HG02840 (cell line): ENCODE measurements around the gene EPS15.

Experiments used
- ATAC-seq: cut with Tn5 transposase; IDR thresholded peaks from one replicate; pipeline ENCODE4 v1.9.1; 2021; ENCODE audit warnings: mild to moderate bottlenecking, moderate library complexity, moderate number of reproducible peaks; ENCODE audit not compliant: unreplicated experiment, low FRiP score

The EPS15 gene

DNA sequence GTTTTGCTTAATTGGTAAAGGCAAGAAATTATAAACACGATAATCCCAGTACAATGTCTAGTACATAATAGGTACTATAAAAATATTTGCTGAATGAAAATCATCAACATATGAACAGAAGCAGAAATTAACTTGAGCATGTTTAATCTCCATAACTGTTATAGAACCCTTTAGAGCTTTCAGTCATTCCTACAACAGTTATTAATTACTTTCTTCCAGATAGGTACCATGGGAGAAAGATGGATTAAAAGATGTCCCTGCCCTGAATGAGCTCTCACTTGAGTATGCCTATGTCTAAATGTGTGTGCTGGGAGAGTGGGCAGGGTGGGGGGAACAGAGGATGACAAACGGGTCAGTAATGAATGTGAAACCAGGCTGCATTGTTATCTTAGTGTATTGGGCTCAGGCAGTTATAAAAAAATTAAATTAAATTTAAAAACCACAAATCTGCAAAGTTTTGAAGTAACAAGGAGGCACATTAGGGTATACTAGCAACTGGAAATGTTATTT, 2.4 kb downstream of the EPS15 start:
- no peak for ATAC-seq

DNA sequence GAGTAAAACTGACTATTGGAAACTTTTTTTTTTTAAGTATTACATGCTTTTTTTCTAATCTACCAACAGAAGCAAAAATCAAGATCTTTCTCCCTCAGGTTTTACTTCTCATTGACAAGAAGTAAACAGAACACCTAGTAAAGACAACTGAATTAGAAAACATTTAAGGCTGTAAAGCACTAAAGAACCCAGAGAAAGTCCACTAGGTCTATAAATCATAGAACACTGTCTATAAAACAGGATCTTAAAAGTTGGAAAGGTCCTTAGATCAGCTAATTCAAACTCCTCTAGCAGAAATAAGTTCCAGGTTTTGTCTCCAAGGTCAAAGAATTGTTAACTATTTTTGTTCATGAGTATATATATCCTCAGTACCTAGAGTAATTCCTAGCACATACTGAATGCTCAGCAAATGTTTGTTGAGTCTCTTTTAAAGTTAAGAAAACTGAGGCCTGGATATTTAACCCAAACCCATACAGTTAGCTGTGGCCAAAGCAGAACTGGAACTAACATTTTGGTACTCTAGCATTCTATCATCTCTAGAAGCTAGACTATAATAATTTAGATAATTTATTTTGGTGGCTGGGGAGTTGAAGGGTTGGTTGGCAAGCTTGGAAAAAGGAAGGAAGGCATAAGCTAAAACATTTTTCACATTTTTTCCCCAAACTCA, 3.0 kb downstream of the EPS15 start:
- no peak for ATAC-seq

DNA sequence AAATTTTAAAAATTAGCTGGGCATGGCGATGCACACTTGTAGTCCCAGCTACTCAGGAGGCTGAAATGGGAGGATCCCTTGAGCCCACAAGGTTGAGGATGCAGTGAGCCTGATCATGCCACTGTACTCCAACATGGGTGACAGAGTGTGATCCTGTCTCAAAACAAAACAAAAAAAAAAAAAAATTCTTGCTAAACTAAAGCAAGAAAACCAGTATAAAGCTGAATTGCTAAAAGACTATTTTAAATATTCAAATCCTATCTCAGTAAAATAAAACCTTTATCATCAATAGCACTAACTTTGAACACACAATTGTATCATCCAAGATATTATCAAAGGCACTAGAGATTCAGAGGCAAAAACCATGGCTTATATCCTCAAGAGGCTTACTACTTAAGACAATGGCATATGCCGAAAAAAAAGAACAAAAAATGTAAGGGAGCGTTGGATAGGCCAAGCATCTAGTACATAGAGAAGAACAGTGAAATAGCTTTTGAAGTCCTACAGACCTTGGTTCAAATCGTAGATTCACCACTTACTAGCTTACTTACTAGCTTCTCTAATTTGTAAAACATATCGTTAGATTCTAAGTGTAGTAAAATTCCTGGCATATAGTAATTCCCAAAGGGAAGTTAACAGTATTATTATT, 3.6 kb downstream of the EPS15 start:
- no peak for ATAC-seq

DNA sequence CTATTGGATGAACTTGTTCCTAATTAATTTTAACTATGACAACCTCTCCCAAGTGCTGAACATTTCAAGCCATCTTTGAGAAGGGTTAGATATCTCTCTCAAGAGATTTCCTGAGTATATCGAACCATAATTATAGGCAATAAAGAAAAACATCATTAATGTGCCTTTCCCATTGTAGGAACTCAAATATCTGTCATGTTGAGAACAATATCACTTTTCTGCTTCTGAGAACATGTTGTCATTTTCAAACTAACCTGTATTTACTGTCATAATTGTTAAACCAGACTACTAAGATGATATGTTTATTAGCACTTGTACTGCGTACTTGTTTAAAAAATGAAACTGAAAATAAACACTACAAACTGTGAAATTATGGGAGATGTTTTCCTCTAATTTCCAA, 4.3 kb downstream of the EPS15 start:
- ATAC-seq: no peak

GRCh38 chr1:51512606-51513005, 6.5 kb downstream of the EPS15 start:
- ATAC-seq: no peak

DNA sequence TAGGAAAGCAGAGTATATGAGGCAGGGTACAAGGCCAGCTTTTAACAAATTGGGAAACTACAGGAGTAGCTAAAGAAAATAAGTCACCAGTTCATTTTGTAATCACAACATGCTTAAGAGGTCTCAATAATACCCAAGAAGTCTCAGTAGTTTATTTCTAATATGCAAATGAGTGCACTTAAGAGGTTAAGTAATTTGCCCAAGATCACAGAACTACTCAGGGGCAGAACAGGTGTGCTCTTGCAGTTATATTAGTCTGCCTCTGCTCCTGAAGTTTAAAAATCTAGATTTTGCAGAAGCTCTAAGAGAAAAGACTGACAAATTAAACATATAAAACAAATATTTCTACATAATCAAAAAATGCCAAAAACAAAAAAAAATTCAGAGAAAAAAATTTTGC, 6.9 kb downstream of the EPS15 start:
- ATAC-seq: no peak

GRCh38 chr1:51509773-51510172, 9.3 kb downstream of the EPS15 start:
- no peak for ATAC-seq

DNA sequence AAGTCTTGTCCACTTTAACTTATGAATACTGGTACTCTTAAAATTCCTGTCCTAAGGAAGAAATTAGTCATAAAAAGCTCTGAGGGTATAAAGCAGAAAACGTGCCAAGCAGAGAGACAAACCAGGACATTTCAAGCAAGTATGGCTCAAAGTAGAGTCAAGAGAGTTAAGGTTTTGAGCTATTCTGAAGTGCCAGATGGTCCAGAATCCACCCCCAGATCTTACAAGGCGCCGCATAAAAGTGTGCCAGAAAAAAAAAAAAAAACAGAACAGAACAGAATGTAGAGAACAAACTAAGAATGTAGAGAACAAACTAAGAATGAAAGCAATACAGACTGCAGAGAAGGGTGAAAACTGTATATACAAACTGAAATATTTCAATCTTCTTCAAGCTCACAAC, 12.5 kb downstream of the EPS15 start:
- ATAC-seq: no peak

GRCh38 chr1:51504806-51505525, 14.1 kb downstream of the EPS15 start:
- peak; percentile 41 for ATAC-seq

GRCh38 chr1:51501218-51501630, 17.8 kb downstream of the EPS15 start:
- peak; percentile 63 for ATAC-seq

DNA sequence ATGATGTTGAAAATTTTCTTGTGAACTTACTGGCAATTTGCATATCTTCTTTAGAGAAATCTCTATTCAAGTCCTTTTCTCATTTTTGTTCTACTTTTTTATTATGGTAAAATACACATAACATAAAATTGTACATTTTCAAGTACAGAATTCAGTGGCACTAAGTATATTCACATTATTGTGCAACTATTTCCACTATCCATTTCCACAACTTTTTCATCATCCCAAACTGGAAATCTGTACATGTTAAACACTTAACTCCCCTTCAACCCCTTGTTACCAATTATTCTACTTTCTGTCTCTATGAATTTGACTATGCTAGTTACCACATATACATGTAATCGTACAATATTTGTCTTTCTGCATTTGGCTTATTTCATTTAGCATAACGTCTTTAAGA, 19.4 kb downstream of the EPS15 start:
- no peak for ATAC-seq

GRCh38 chr1:51498924-51499323, 20.1 kb downstream of the EPS15 start:
- no peak for ATAC-seq

DNA sequence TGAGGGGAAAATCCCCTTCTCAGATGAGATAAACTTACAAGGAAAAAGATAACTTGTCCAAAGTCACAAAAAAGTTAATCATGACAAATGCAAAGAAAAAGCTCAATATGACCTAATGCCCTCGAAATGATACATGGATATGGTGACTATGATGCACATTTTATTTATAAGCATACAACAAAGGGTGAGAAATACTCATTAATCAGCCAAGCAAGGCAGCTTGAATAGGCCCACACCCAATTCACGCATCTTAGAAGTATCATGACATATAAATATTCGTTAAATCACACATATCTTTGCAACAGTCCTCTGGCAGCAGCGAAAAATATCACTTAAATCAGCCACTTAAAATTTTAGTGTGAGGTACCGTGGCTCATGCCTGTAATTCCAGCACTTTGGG, 21.7 kb downstream of the EPS15 start:
- ATAC-seq: no peak

- ATAC-seq: no peak
Measured at GRCh38 chr1:51494138-51494830, 24.8 kb downstream of the EPS15 start.

DNA sequence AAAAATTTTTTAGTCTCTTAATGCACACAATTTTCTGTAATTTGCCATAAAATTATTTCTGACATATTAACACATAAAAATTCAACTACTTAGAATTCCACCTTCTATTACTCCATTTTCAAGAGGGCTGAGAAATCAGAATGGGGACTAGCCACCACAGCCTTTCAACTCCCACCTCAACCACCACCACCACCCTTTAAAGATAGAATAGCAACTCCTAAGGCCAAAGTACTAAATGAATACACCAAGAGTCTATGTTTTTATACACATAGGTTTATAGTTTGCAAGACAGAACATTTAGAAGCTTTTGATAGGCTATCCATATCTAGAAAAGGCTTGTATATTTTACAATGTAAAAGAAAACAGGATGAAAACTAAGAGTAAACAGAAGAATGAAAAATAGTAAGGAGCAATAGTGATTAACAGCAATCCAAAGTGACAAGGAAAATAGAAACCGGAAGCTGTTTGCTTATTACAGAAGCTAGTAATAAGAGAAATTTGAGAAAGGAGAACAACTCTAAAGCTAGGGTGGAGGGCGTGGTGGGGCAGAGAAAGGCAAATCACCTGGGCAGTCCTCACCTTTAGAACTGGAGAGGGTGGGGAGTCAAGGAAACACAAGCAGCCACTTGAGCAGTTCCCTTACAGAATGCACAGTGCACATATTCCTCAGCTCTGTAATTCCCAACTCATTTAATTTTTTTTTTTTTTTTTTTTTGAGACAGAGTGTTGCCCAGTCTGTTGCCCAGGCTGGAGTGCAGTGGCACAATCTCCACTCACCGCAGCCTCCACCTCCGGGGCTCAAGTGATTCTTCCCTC, 27.7 kb downstream of the EPS15 start:
- ATAC-seq: no peak

DNA sequence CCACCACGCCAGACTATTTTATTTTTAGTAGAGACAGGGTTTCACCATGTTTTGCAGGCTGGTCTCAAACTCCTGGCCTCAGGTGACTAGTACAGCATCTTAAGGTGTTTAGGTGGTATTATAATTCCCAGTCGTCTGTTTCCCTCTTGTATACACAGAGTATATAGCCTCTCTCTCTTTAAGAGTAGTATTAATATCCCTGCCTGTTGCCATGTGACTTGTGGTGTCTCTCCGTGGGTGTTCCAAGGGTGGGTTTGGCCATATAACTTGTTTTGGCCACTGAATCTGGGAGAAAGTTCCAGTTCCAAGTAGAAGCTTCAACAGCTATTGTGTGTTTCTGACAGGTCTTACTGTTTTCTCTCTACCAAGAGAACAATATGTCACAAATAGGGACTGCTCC, 29.6 kb downstream of the EPS15 start:
- no peak for ATAC-seq

- ATAC-seq: no peak
Measured at GRCh38 chr1:51488372-51489050, 30.6 kb downstream of the EPS15 start.

GRCh38 chr1:51487628-51488027, 31.4 kb downstream of the EPS15 start:
- ATAC-seq: no peak

- ATAC-seq: no peak
Measured at GRCh38 chr1:51484591-51484990, 34.5 kb downstream of the EPS15 start.

DNA sequence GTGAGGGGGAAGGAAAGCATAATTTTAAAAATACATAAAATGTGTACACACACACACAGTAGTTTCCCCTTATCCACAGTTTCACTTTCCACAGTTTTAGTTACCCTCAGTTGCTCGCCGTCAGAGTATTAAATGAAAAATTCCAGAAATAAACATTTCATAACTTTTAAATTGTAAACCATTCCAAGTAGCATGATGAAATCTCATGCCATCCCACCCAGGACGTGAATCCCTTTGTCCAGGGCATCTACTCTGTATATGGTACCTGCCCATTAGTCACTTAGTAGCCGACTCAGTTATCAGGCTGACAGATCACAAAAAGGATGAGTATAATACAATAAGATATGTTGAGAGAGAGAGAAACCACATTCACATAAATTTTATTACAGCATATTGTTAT, 36.2 kb downstream of the EPS15 start:
- ATAC-seq: no peak
